HEK293 (cell line): Measurements from ENCODE around the gene LPIN1.

ENCODE experiments used
- GLIS2 ChIP-seq: fragments of 450-650 bp; formaldehyde crosslinking; IDR thresholded peaks from 2 replicates; pipeline ENCODE4 v1.5.1; 2016; ENCODE audit warnings: missing biosample characterization, missing genetic modification characterization
- HOXA7 ChIP-seq: sonication (generic); formaldehyde crosslinking; IDR thresholded peaks from 2 replicates; pipeline ENCODE4 v1.8.1; 2022; ENCODE audit warnings: missing genetic modification reagents, borderline replicate concordance
- PRDM1 ChIP-seq: fragments of 450-650 bp; formaldehyde crosslinking; IDR thresholded peaks from 2 replicates; pipeline ENCODE4; 2016; ENCODE audit warnings: missing biosample characterization, missing genetic modification characterization
- SP3 ChIP-seq: fragments of 450-650 bp; formaldehyde crosslinking; IDR thresholded peaks from 2 replicates; pipeline ENCODE4 v1.5.1; 2016; ENCODE audit warnings: missing biosample characterization, missing genetic modification characterization
- ZBTB1 ChIP-seq: fragments of 450-650 bp; formaldehyde crosslinking; IDR thresholded peaks from 2 replicates; pipeline ENCODE4 v1.5.1; 2016; ENCODE audit warnings: missing biosample characterization, missing genetic modification characterization
- ZBTB17 ChIP-seq: fragments of 450-650 bp; formaldehyde crosslinking; IDR thresholded peaks from 2 replicates; pipeline ENCODE4 v1.5.1; 2016; ENCODE audit warnings: missing biosample characterization, missing genetic modification characterization
- ZNF155 ChIP-seq: fragments of 450-650 bp; formaldehyde crosslinking; IDR thresholded peaks from 2 replicates; pipeline ENCODE4 v1.5.1; 2016; ENCODE audit warnings: missing biosample characterization, missing genetic modification characterization
- ZNF19 ChIP-seq: fragments of 450-650 bp; formaldehyde crosslinking; IDR thresholded peaks from 2 replicates; pipeline ENCODE4; 2016; ENCODE audit warnings: missing biosample characterization, missing genetic modification characterization, low read depth
- ZNF292 ChIP-seq: fragments of 450-650 bp; formaldehyde crosslinking; IDR thresholded peaks from 2 replicates; pipeline ENCODE4 v1.5.1; 2016; ENCODE audit warnings: low read depth, missing biosample characterization, missing genetic modification characterization, borderline replicate concordance
- ZNF426 ChIP-seq: fragments of 450-650 bp; formaldehyde crosslinking; IDR thresholded peaks from 2 replicates; pipeline ENCODE4 v1.5.1; 2017; ENCODE audit warnings: missing biosample characterization, missing genetic modification characterization, mild to moderate bottlenecking, inconsistent platforms, moderate library complexity
- ZNF510 ChIP-seq: fragments of 450-650 bp; formaldehyde crosslinking; IDR thresholded peaks from 2 replicates; pipeline ENCODE4 v1.5.1; 2018; ENCODE audit warnings: mild to moderate bottlenecking, missing genetic modification characterization, missing biosample characterization; ENCODE audit not compliant: insufficient replicate concordance
- ZNF514 ChIP-seq: fragments of 450-650 bp; formaldehyde crosslinking; IDR thresholded peaks from 2 replicates; pipeline ENCODE4 v1.5.1; 2016; ENCODE audit warnings: missing biosample characterization, missing genetic modification characterization
- ZNF530 ChIP-seq: fragments of 450-650 bp; formaldehyde crosslinking; IDR thresholded peaks from 2 replicates; pipeline ENCODE4 v1.5.1; 2016; ENCODE audit warnings: low read depth, missing biosample characterization, missing genetic modification characterization
- ZNF555 ChIP-seq: fragments of 450-650 bp; formaldehyde crosslinking; conservative IDR thresholded peaks from 2 replicates; pipeline ENCODE4 v1.5.1; 2017; ENCODE audit warnings: missing biosample characterization, mild to moderate bottlenecking, missing genetic modification characterization, inconsistent platforms
- ZNF560 ChIP-seq: fragments of 450-650 bp; formaldehyde crosslinking; IDR thresholded peaks from 2 replicates; pipeline ENCODE4 v1.5.1; 2017; ENCODE audit warnings: missing biosample characterization, missing genetic modification characterization, borderline replicate concordance
- ZNF585B ChIP-seq: fragments of 450-650 bp; formaldehyde crosslinking; IDR thresholded peaks from 2 replicates; pipeline ENCODE4 v1.5.1; 2016; ENCODE audit warnings: missing biosample characterization, missing genetic modification characterization
- ZNF600 ChIP-seq: fragments of 450-650 bp; formaldehyde crosslinking; IDR thresholded peaks from 2 replicates; pipeline ENCODE4 v1.5.1; 2016; ENCODE audit warnings: missing biosample characterization, missing genetic modification characterization
- ZNF610 ChIP-seq: fragments of 450-650 bp; formaldehyde crosslinking; IDR thresholded peaks from 2 replicates; pipeline ENCODE4 v1.5.1; 2016; ENCODE audit warnings: missing biosample characterization, missing genetic modification characterization, borderline replicate concordance
- ZNF629 ChIP-seq: fragments of 450-650 bp; formaldehyde crosslinking; IDR thresholded peaks from 2 replicates; pipeline ENCODE4 v1.5.1; 2017; ENCODE audit warnings: missing biosample characterization, missing genetic modification characterization
- ZNF664 ChIP-seq: fragments of 450-650 bp; formaldehyde crosslinking; IDR thresholded peaks from 2 replicates; pipeline ENCODE4 v1.5.1; 2016; ENCODE audit warnings: missing biosample characterization, missing genetic modification characterization
- ZNF791 ChIP-seq: fragments of 450-650 bp; formaldehyde crosslinking; IDR thresholded peaks from 2 replicates; pipeline ENCODE4 v1.5.1; 2016; ENCODE audit warnings: missing biosample characterization, missing genetic modification characterization
- ZNF792 ChIP-seq: fragments of 450-650 bp; formaldehyde crosslinking; IDR thresholded peaks from 2 replicates; pipeline ENCODE4 v1.5.1; 2016; ENCODE audit warnings: missing biosample characterization, missing genetic modification characterization
- ZXDB ChIP-seq: fragments of 450-650 bp; formaldehyde crosslinking; IDR thresholded peaks from 2 replicates; pipeline ENCODE4 v1.5.1; 2016; ENCODE audit warnings: missing biosample characterization, missing genetic modification characterization
- TF ChIP-seq, protein P1 (sequence below): fragments of 450-650 bp; formaldehyde crosslinking; IDR thresholded peaks from 2 replicates; pipeline ENCODE4 v1.5.1; 2017; ENCODE audit warnings: missing biosample characterization, missing genetic modification characterization
- TF ChIP-seq, protein P2 (sequence below): IDR thresholded peaks from 2 replicates; pipeline ENCODE4 v1.6.1; 2011; ENCODE audit warnings: mild to moderate bottlenecking, low read depth, low read length, borderline replicate concordance
- TF ChIP-seq, protein P3 (sequence below): fragments of 450-650 bp; formaldehyde crosslinking; IDR thresholded peaks from 2 replicates; pipeline ENCODE4 v1.5.1; 2016; ENCODE audit warnings: missing biosample characterization, missing genetic modification characterization
- TF ChIP-seq, protein P4 (sequence below): fragments of 450-650 bp; formaldehyde crosslinking; conservative IDR thresholded peaks from 2 replicates; pipeline ENCODE4 v1.5.1; 2016; ENCODE audit warnings: low read depth, missing biosample characterization, missing genetic modification characterization
- TF ChIP-seq, protein P5 (sequence below): fragments of 450-650 bp; formaldehyde crosslinking; conservative IDR thresholded peaks from 2 replicates; pipeline ENCODE4 v1.5.1; 2016; ENCODE audit warnings: low read depth, missing biosample characterization, missing genetic modification characterization

LPIN1 gene

DNA sequence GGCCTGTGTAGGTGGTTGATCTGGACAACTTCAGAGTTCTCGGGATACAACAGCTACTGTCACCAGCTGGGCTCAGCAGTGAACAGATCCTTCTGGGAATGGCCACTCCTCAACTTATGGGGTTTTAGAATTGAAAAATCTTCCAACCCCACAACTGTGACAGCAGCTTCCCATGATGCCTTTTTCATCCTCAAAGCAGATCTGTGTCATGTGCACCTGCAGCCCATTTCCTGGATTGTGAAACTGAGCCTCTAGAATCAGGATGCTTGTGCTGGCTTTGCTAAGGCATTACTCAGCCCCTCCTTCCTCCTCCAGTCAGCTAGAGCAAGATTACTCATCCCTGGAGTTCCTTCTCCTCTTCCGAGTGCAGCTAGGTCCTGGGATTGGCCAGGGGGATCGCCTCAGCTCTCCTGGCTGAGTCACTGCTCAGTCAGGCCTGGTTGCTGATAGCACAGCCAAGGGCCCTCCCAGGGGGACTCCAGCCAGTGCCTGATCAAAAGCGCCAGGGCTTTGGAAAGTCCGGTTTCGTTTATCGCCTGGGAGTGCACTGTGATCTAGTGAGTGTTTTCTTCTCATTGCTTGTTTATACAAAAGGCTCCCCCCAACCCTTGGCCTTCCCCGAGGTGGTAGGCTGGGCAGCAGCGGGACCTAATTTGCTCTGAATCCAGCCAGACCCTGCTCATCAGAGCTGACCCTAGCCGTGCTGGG is 2.4 kb upstream of the LPIN1 start (continued):
- TF ChIP-seq ZNF510 (tag by site-specific recombination), result no peak
- TF ChIP-seq, protein P1, sequence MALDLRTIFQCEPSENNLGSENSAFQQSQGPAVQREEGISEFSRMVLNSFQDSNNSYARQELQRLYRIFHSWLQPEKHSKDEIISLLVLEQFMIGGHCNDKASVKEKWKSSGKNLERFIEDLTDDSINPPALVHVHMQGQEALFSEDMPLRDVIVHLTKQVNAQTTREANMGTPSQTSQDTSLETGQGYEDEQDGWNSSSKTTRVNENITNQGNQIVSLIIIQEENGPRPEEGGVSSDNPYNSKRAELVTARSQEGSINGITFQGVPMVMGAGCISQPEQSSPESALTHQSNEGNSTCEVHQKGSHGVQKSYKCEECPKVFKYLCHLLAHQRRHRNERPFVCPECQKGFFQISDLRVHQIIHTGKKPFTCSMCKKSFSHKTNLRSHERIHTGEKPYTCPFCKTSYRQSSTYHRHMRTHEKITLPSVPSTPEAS (tag by site-specific recombination), result peak; percentile 38; the same call in 1 of the 2 replicates
- peak; percentile 94 for TF ChIP-seq ZNF600 (tag by site-specific recombination)
- TF ChIP-seq ZNF791 (tag by site-specific recombination), result no peak
- TF ChIP-seq, protein P2, sequence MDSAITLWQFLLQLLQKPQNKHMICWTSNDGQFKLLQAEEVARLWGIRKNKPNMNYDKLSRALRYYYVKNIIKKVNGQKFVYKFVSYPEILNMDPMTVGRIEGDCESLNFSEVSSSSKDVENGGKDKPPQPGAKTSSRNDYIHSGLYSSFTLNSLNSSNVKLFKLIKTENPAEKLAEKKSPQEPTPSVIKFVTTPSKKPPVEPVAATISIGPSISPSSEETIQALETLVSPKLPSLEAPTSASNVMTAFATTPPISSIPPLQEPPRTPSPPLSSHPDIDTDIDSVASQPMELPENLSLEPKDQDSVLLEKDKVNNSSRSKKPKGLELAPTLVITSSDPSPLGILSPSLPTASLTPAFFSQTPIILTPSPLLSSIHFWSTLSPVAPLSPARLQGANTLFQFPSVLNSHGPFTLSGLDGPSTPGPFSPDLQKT, result no peak
- peak; percentile 77 for TF ChIP-seq ZNF629 (tag by site-specific recombination)
- peak; percentile 77 for TF ChIP-seq ZXDB (tag by site-specific recombination)
- TF ChIP-seq HOXA7 (CRISPR knock-in tag), result no peak
- TF ChIP-seq ZNF560 (tag by site-specific recombination), result no peak
- TF ChIP-seq GLIS2 (tag by site-specific recombination), result peak; percentile 34; the same call in 1 of the 2 replicates
- TF ChIP-seq ZNF664 (tag by site-specific recombination), result peak; percentile 83
- peak; percentile 99 for TF ChIP-seq ZBTB17 (tag by site-specific recombination)
- TF ChIP-seq ZBTB1 (tag by site-specific recombination), result no peak
- TF ChIP-seq, protein P3, sequence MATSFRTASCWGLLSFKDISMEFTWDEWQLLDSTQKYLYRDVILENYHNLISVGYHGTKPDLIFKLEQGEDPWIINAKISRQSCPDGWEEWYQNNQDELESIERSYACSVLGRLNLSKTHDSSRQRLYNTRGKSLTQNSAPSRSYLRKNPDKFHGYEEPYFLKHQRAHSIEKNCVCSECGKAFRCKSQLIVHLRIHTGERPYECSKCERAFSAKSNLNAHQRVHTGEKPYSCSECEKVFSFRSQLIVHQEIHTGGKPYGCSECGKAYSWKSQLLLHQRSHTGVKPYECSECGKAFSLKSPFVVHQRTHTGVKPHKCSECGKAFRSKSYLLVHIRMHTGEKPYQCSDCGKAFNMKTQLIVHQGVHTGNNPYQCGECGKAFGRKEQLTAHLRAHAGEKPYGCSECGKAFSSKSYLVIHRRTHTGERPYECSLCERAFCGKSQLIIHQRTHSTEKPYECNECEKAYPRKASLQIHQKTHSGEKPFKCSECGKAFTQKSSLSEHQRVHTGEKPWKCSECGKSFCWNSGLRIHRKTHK, result no peak
- no peak for TF ChIP-seq ZNF426 (tag by site-specific recombination)
- no peak for TF ChIP-seq ZNF792 (tag by site-specific recombination)
- TF ChIP-seq ZNF155 (tag by site-specific recombination), result no peak
- TF ChIP-seq ZNF555 (tag by site-specific recombination), result no peak
- TF ChIP-seq ZNF292 (tag by site-specific recombination), result no peak
- TF ChIP-seq, protein P4, sequence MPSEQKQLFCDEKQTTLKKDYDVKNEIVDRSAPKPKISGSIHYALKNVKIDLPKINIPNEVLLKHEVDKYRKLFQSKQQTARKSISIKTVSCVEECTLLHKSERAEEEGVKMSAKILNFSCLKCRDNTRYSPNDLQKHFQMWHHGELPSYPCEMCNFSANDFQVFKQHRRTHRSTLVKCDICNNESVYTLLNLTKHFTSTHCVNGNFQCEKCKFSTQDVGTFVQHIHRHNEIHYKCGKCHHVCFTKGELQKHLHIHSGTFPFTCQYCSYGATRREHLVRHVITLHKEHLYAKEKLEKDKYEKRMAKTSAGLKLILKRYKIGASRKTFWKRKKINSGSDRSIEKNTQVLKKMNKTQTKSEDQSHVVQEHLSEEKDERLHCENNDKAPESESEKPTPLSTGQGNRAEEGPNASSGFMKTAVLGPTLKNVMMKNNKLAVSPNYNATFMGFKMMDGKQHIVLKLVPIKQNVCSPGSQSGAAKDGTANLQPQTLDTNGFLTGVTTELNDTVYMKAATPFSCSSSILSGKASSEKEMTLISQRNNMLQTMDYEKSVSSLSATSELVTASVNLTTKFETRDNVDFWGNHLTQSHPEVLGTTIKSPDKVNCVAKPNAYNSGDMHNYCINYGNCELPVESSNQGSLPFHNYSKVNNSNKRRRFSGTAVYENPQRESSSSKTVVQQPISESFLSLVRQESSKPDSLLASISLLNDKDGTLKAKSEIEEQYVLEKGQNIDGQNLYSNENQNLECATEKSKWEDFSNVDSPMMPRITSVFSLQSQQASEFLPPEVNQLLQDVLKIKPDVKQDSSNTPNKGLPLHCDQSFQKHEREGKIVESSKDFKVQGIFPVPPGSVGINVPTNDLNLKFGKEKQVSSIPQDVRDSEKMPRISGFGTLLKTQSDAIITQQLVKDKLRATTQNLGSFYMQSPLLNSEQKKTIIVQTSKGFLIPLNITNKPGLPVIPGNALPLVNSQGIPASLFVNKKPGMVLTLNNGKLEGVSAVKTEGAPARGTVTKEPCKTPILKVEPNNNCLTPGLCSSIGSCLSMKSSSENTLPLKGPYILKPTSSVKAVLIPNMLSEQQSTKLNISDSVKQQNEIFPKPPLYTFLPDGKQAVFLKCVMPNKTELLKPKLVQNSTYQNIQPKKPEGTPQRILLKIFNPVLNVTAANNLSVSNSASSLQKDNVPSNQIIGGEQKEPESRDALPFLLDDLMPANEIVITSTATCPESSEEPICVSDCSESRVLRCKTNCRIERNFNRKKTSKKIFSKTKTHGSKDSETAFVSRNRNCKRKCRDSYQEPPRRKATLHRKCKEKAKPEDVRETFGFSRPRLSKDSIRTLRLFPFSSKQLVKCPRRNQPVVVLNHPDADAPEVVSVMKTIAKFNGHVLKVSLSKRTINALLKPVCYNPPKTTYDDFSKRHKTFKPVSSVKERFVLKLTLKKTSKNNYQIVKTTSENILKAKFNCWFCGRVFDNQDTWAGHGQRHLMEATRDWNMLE (tag by site-specific recombination), result no peak
- no peak for TF ChIP-seq ZNF530 (tag by site-specific recombination)
- TF ChIP-seq ZNF514, result no peak
- TF ChIP-seq SP3 (tag by site-specific recombination), result peak; percentile 78
- no peak for TF ChIP-seq ZNF585B
- TF ChIP-seq ZNF19 (tag by site-specific recombination), result no peak
- TF ChIP-seq ZNF610 (tag by site-specific recombination), result peak; percentile 32; the same call in 1 of the 2 replicates
- TF ChIP-seq, protein P5, sequence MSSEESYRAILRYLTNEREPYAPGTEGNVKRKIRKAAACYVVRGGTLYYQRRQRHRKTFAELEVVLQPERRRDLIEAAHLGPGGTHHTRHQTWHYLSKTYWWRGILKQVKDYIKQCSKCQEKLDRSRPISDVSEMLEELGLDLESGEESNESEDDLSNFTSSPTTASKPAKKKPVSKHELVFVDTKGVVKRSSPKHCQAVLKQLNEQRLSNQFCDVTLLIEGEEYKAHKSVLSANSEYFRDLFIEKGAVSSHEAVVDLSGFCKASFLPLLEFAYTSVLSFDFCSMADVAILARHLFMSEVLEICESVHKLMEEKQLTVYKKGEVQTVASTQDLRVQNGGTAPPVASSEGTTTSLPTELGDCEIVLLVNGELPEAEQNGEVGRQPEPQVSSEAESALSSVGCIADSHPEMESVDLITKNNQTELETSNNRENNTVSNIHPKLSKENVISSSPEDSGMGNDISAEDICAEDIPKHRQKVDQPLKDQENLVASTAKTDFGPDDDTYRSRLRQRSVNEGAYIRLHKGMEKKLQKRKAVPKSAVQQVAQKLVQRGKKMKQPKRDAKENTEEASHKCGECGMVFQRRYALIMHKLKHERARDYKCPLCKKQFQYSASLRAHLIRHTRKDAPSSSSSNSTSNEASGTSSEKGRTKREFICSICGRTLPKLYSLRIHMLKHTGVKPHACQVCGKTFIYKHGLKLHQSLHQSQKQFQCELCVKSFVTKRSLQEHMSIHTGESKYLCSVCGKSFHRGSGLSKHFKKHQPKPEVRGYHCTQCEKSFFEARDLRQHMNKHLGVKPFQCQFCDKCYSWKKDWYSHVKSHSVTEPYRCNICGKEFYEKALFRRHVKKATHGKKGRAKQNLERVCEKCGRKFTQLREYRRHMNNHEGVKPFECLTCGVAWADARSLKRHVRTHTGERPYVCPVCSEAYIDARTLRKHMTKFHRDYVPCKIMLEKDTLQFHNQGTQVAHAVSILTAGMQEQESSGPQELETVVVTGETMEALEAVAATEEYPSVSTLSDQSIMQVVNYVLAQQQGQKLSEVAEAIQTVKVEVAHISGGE (tag by site-specific recombination), result no peak
- peak; percentile 66 for TF ChIP-seq PRDM1 (tag by site-specific recombination)
